ENCODE results near the gene LAMTOR3.

- TF ChIP-seq CTCF (IDR thresholded peaks at IDR 0.05) (no peak), POLR2A (IDR thresholded peaks at IDR 0.05) (no peak)
These were observed 15.6 kb downstream of the LAMTOR3 start for GRCh38 chr4:99878604-99879003.

Data from uterus (tissue), 2 donors.